ENCODE measurements around the gene CD55. TPM values are rescaled to one million over a fixed set of nuclear protein-coding genes. Genes with fewer than 3 reads are reported as not detected.
A peak's percentile ranks its signal among the peaks of the same experiment; 100 is the strongest.

CD55 gene
- total RNA-seq, 1 donor from 2014 or later, result 73.1 TPM

GRCh38 chr1:207298636-207299398 is 22.7 kb upstream of the CD55 start:
- Histone ChIP-seq H3K4me3 (peak overlapping the region in 1 of 2 donors; percentile 32), H3K27ac (peak overlapping the region in 1 of 2 donors; percentile 20)
- no peak for DNase-seq (ENCODE audit: low spot score in 2 of 2)

GRCh38 chr1:207300970-207301369 is 20.5 kb upstream of the CD55 start:
- no peaks in the 10 kb centered on the region for H3K9me3 ChIP-seq
- no peak overlapping the region for H3K27ac ChIP-seq
- no peaks in the 10 kb centered on the region for H3K36me3 ChIP-seq
- DNase-seq (ENCODE audit: low spot score in 2 of 2), result no peak
- intact Hi-C loops (cut with DNase I), result no loop called here
- no peak overlapping the region for H3K4me3 ChIP-seq
- no peaks in the 10 kb centered on the region for H3K4me1 ChIP-seq
- TF ChIP-seq CTCF (IDR thresholded peaks at IDR 0.05), result no peak
- no peaks in the 10 kb centered on the region for H3K27me3 ChIP-seq

More at GRCh38 chr1:207298636-207299398, 22.7 kb upstream of the CD55 start:
- Histone ChIP-seq H3K27me3 (no peaks in the 10 kb centered on the region), H3K4me1 (no peaks in the 10 kb centered on the region), H3K36me3 (no peaks in the 10 kb centered on the region), H3K9me3 (no peaks in the 10 kb centered on the region)
- intact Hi-C loops (cut with DNase I), result no loop called here
- no peak for TF ChIP-seq CTCF (IDR thresholded peaks at IDR 0.05)

- no peaks in the 10 kb centered on the region for H3K27me3 ChIP-seq
- H3K4me3 ChIP-seq, result no peak overlapping the region
- no peak for DNase-seq (ENCODE audit: low spot score in 2 of 2)
- no peak overlapping the region for H3K27ac ChIP-seq
- intact Hi-C loops (cut with DNase I), result no loop called here
- no peak for TF ChIP-seq CTCF (IDR thresholded peaks at IDR 0.05)
- H3K36me3 ChIP-seq, result no peaks in the 10 kb centered on the region
- no peaks in the 10 kb centered on the region for H3K9me3 ChIP-seq
- H3K4me1 ChIP-seq, result no peaks in the 10 kb centered on the region
Measured at GRCh38 chr1:207302618-207303393, 18.7 kb upstream of the CD55 start.

- TF ChIP-seq CTCF (IDR thresholded peaks at IDR 0.05), result no peak
- intact Hi-C loops (cut with DNase I), result no loop called here
- no peaks in the 10 kb centered on the region for H3K9me3 ChIP-seq
- no peak overlapping the region for H3K27ac ChIP-seq
- H3K27me3 ChIP-seq, result no peaks in the 10 kb centered on the region
- peaks cover 0 to 4% of the 10 kb centered on the region in 2 donors for H3K4me1 ChIP-seq
- H3K4me3 ChIP-seq, result no peak overlapping the region
- no peak for DNase-seq (ENCODE audit: low spot score in 2 of 2)
- no peaks in the 10 kb centered on the region for H3K36me3 ChIP-seq
Measured at GRCh38 chr1:207304710-207305488, 16.6 kb upstream of the CD55 start.

- no peaks in the 10 kb centered on the region for H3K27me3 ChIP-seq
- intact Hi-C loops (cut with DNase I), result no loop called here
Measured at GRCh38 chr1:207305489-207305873, 16.0 kb upstream of the CD55 start.

More at GRCh38 chr1:207305489-207305873, 16.0 kb upstream of the CD55 start:
- no peak for TF ChIP-seq CTCF (IDR thresholded peaks at IDR 0.05)
- no peak overlapping the region for H3K4me3 ChIP-seq
- DNase-seq (ENCODE audit: low spot score in 2 of 2), result no peak
- H3K4me1 ChIP-seq, result peaks cover 0 to 4% of the 10 kb centered on the region in 2 donors
- H3K27ac ChIP-seq, result no peak overlapping the region
- H3K36me3 ChIP-seq, result no peaks in the 10 kb centered on the region
- H3K9me3 ChIP-seq, result no peaks in the 10 kb centered on the region

Data from ascending aorta (tissue), 2 donors.